Parathyroid adenoma (tissue), 2 donors: ENCODE data around the gene ADCY3.

Experiments used
- H2AFZ ChIP-seq: fragments of 300-600 bp; sonication (generic); one replicate; pipeline ENCODE4 v1.7.0; 2017; ENCODE audit warnings: antibody characterized with exemption, mild to moderate bottlenecking
- H3K27ac ChIP-seq: fragments of 300-600 bp; sonication (generic); one replicate; pipeline ENCODE4 v1.7.0; 2017
- H3K27me3 ChIP-seq: fragments of 300-600 bp; sonication (generic); one replicate; pipeline ENCODE4 v1.7.0; 2017; ENCODE audit warnings: low read length; ENCODE audit not compliant: control insufficient read depth, insufficient read depth
- H3K36me3 ChIP-seq: fragments of 300-600 bp; sonication (generic); one replicate; pipeline ENCODE4 v1.7.0; 2017; ENCODE audit warnings: low read length; ENCODE audit not compliant: control insufficient read depth, insufficient read depth
- H3K4me1 ChIP-seq: fragments of 300-600 bp; sonication (generic); one replicate; pipeline ENCODE4 v1.7.0; 2017; ENCODE audit warnings: control low read depth
- H3K4me2 ChIP-seq: fragments of 300-600 bp; sonication (generic); one replicate; pipeline ENCODE4 v1.7.0; 2017; ENCODE audit warnings: low read length
- H3K4me3 ChIP-seq: fragments of 300-600 bp; sonication (generic); one replicate; pipeline ENCODE4 v1.7.0; 2017; ENCODE audit warnings: low read depth, low read length
- H3K79me2 ChIP-seq: fragments of 300-600 bp; sonication (generic); one replicate; pipeline ENCODE4 v1.7.0; 2017; ENCODE audit warnings: control low read depth
- H3K9ac ChIP-seq: fragments of 300-600 bp; sonication (generic); one replicate; pipeline ENCODE4 v1.7.0; 2017; ENCODE audit warnings: mild to moderate bottlenecking
- H3K9me3 ChIP-seq: fragments of 300-600 bp; sonication (generic); one replicate; pipeline ENCODE4 v1.7.0; 2017; ENCODE audit warnings: low read length; ENCODE audit not compliant: control insufficient read depth
- CTCF ChIP-seq: fragments of 300-600 bp; sonication (generic); IDR thresholded peaks from one replicate; pipeline ENCODE4 v1.7.0; 2017; ENCODE audit warnings: antibody characterized with exemption, mild to moderate bottlenecking
- donor health status: primary hyperparathyroidism.

Gene ADCY3

DNA sequence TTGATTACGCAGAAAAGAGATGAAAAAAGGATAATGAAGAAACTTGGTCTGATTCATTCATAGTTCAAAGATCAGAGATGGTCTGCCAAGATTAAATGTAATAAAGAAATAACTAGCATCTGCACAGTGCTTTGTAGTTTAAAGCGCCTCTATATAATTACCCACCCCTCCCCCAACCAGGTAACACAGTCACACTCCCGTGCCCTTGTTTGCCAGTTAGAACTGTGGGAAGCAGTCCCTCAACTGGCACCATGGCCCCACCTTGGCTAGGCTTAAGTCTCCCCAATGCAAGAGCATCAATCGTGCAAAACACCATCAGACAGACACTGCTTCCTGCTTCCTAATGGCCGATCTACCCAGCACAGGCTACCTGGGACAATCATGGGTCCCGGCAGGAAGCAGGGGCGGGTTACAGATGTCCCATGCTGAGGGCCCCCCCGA is 11.6 kb downstream of the ADCY3 start:
- Histone ChIP-seq H3K4me1 (no peaks in the 10 kb centered on the region), H3K9ac (no peak overlapping the region), H3K9me3 (peaks cover 3% of the 10 kb centered on the region), H3K36me3 (no peaks in the 10 kb centered on the region), H3K27ac (no peak overlapping the region), H2AFZ (no peak overlapping the region), H3K27me3 (no peaks in the 10 kb centered on the region), H3K4me2 (no peak overlapping the region), H3K4me3 (no peak overlapping the region), H3K79me2 (no peaks in the 10 kb centered on the region)
- TF ChIP-seq CTCF = no peak

GRCh38 chr2:24907116-24907515 is 12.9 kb downstream of the ADCY3 start:
- Histone ChIP-seq H3K79me2 (no peaks in the 10 kb centered on the region), H3K4me3 (no peak overlapping the region), H3K27me3 (no peaks in the 10 kb centered on the region), H3K9me3 (peaks cover 3% of the 10 kb centered on the region), H3K27ac (no peak overlapping the region), H3K9ac (no peak overlapping the region), H3K4me2 (no peak overlapping the region), H3K4me1 (no peaks in the 10 kb centered on the region), H2AFZ (no peak overlapping the region), H3K36me3 (no peaks in the 10 kb centered on the region)
- no peak for TF ChIP-seq CTCF

DNA sequence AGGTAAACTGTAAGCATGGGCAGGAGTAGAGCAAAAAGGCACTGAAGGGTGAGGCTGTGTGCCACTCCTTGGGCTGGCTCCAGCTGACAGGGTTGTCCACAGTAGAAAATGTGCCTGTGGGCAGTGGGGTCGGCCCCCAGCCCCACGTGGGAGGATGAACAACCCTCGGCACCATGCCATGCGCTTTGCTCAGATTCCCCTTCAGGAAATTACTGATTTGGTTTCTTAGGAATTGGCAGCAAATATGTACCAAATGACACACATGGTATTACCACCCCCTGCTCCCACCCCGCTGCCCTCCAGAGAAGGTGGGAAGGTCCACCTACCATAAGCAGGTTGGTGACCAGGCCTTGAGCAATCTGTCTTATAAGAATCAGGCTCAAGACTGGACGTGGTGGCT is 13.6 kb downstream of the ADCY3 start:
- H3K79me2 ChIP-seq = no peaks in the 10 kb centered on the region
- H3K27me3 ChIP-seq = no peaks in the 10 kb centered on the region
- H3K4me2 ChIP-seq = no peak overlapping the region
- H3K9me3 ChIP-seq = peaks cover 3% of the 10 kb centered on the region
- H3K4me3 ChIP-seq = no peak overlapping the region
- no peak overlapping the region for H3K27ac ChIP-seq
- H3K9ac ChIP-seq = no peak overlapping the region
- H3K4me1 ChIP-seq = no peaks in the 10 kb centered on the region
- H3K36me3 ChIP-seq = no peaks in the 10 kb centered on the region
- H2AFZ ChIP-seq = no peak overlapping the region
- TF ChIP-seq CTCF = no peak

DNA sequence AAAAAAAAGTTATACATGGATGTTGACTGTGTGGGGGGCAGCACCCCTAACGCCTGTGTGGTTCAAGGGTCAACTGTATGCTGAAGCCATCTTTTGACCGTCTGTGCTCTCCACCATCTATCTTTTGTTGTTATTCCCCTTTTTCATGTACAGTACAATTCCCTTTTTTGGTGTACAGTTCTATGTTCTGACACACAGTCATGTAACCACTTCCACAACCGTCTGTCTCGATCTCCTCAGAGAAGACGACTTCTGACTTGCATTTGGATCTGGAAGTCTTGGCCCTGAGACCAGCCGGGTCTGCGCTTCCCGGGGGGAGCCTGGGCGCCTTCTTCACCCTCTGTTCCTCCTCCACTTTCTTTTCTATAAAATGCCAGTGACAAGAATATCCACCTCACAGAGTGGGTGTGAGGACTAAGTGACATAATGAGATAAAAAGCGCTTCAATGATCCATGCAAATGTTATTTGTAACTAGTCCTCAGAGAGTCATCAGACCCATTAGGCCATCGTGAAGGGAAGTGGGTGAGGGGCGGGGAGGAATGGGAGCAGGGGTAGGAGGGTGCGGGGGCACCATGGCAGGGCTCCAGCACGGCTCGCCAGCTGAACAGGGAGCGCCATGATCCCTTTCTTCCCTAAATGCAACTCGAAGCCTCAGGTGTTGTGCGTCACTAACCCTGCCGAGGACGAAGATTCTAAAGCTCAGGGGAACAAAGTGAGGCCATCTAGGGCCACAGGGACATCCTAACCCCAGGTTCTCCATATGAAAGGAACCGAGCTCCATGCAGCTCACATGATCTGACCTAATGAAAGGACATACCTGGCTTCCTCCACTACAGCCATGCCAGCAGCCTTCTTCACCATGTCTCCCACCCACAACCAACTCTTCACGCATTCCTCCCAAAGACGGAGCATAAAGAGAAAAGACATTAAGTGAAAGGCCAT is 16.6 kb downstream of the ADCY3 start:
- Histone ChIP-seq H3K4me2 (no peak overlapping the region), H3K79me2 (no peaks in the 10 kb centered on the region), H3K4me1 (no peaks in the 10 kb centered on the region), H2AFZ (no peak overlapping the region), H3K27ac (no peak overlapping the region), H3K9ac (no peak overlapping the region), H3K9me3 (no peaks in the 10 kb centered on the region), H3K36me3 (no peaks in the 10 kb centered on the region), H3K27me3 (no peaks in the 10 kb centered on the region), H3K4me3 (no peak overlapping the region)
- TF ChIP-seq CTCF = no peak
